H1 (cell line): ENCODE measurements around the gene SMOC2. TPM values are rescaled to one million over a fixed set of nuclear protein-coding genes. Genes with fewer than 3 reads are reported as not detected.

Source experiments
- CTCF ChIA-PET: fragments of 300-600 bp; sonication (Branson Sonifier 250); formaldehyde crosslinking; loops from one replicate; lab custom pipeline; 2021; ENCODE audit not compliant: partially characterized antibody; lab: Charles Lee
- POLR2A ChIA-PET: fragments of 300-600 bp; sonication (Branson Sonifier 250); formaldehyde crosslinking; loops from one replicate; lab custom pipeline; 2021; ENCODE audit warnings: inconsistent platforms; ENCODE audit not compliant: partially characterized antibody; lab: Charles Lee
- DNase-seq, 2 experiments: peaks; one replicate each; pipeline versions ENCODE4 v3.0.0 to v3.0.0-alpha.2; 2010 to 2022; ENCODE audit warnings: low spot score in 2 of 2, low read depth in 1 of 2, mixed read lengths in 1 of 2
- FAIRE-seq: peaks from 2 replicates; lab custom pipeline; 2011; peaks lifted over from hg19 to GRCh38; lab: Jason Lieb, UNC
- H2AFZ ChIP-seq: 2 replicates; pipeline ENCODE4 v1.8.1; 2012; ENCODE audit warnings: low read length, inconsistent platforms
- H2AK5ac ChIP-seq: 2 replicates; pipeline ENCODE4 v1.6.1; 2013; ENCODE audit warnings: low read depth, low read length
- H2BK120ac ChIP-seq: replicated peaks from 2 replicates; pipeline ENCODE3; 2013; ENCODE audit warnings: low read depth, low read length, inconsistent platforms
- H2BK12ac ChIP-seq: 2 replicates; pipeline ENCODE4 v1.6.1; 2013; ENCODE audit warnings: low read depth, low read length
- H2BK15ac ChIP-seq: 2 replicates; pipeline ENCODE4 v1.6.1; 2013; ENCODE audit warnings: low read length
- H2BK20ac ChIP-seq: 2 replicates; pipeline ENCODE4 v1.6.1; 2013; ENCODE audit warnings: low read length
- H2BK5ac ChIP-seq: 2 replicates; pipeline ENCODE4 v1.6.1; 2013; ENCODE audit warnings: low read depth, low read length
- H3K14ac ChIP-seq: 2 replicates; pipeline ENCODE4 v1.6.1; 2013; ENCODE audit warnings: inconsistent platforms; ENCODE audit not compliant: insufficient read length
- H3K18ac ChIP-seq: 2 replicates; pipeline ENCODE4 v1.6.1; 2013; ENCODE audit warnings: low read length; ENCODE audit errors: extremely low read depth
- H3K23ac ChIP-seq: 2 replicates; pipeline ENCODE4 v1.6.1; 2013; ENCODE audit warnings: inconsistent platforms; ENCODE audit not compliant: insufficient read length
- H3K23me2 ChIP-seq: 2 replicates; pipeline ENCODE4 v1.6.1; 2013; ENCODE audit warnings: low read depth, low read length
- H3K27ac ChIP-seq: 2 replicates; pipeline ENCODE4 v1.6.1; 2011; ENCODE audit warnings: low read depth, low read length, inconsistent platforms
- H3K27me3 ChIP-seq, 4 experiments: replicated peaks in 1 of 4; 1 replicate in 1 of 4; 2 replicates in 3 of 4; pipeline versions ENCODE4 v1.6.1 to v1.8.1; 2011 to 2013; ENCODE audit warnings: low read length in 3 of 4, mild to moderate bottlenecking in 3 of 4, inconsistent platforms in 2 of 4, mixed read lengths in 2 of 4, moderate library complexity in 1 of 4; ENCODE audit not compliant: control insufficient read depth in 3 of 4, insufficient read depth in 3 of 4; ENCODE audit errors: extremely low read depth in 1 of 4
- H3K36me3 ChIP-seq, 4 experiments: 2 replicates each; pipeline versions ENCODE4 v1.6.1 to v1.8.1; 2011 to 2013; ENCODE audit warnings: mild to moderate bottlenecking in 4 of 4, low read length in 3 of 4, moderate library complexity in 2 of 4, control low read depth in 1 of 4, inconsistent platforms in 1 of 4; ENCODE audit not compliant: insufficient read depth in 4 of 4, control insufficient read depth in 2 of 4
- H3K4ac ChIP-seq: replicated peaks from 2 replicates; pipeline ENCODE3; 2013; ENCODE audit warnings: low read length, low read depth, mixed read lengths, inconsistent platforms; ENCODE audit not compliant: insufficient read length
- H3K4me1 ChIP-seq, 4 experiments: replicated peaks in 1 of 4; 1 replicate in 1 of 4; 2 replicates in 3 of 4; pipeline versions ENCODE4 v1.6.1 to v1.8.1; 2011 to 2013; ENCODE audit warnings: low read length in 3 of 4, inconsistent platforms in 2 of 4, mixed read lengths in 1 of 4; ENCODE audit not compliant: insufficient read depth in 4 of 4, control insufficient read depth in 3 of 4
- H3K4me2 ChIP-seq, 2 experiments: 2 replicates each; pipeline versions ENCODE4 v1.6.1 to v1.8.1; 2011 to 2013; ENCODE audit warnings: low read depth in 2 of 2, low read length in 2 of 2, control low read depth in 1 of 2, inconsistent platforms in 1 of 2, mild to moderate bottlenecking in 1 of 2; ENCODE audit not compliant: insufficient read depth in 1 of 2
- H3K4me3 ChIP-seq, 4 experiments: fragments of 200-600, 300-600 bp in 1 of 4; sonication (generic), shearing (Covaris generic), sonication (Bioruptor Twin) in 1 of 4; 2 replicates each; pipeline versions ENCODE4 v1.5.1 to v1.8.1; 2011 to 2016; ENCODE audit warnings: low read length in 4 of 4, low read depth in 3 of 4, control low read depth in 2 of 4, inconsistent platforms in 2 of 4, mild to moderate bottlenecking in 2 of 4, mixed read lengths in 1 of 4, moderate library complexity in 1 of 4; ENCODE audit not compliant: insufficient read depth in 2 of 4; ENCODE audit errors: extremely low read depth in 1 of 4
- H3K56ac ChIP-seq: replicated peaks from 2 replicates; pipeline ENCODE3; 2013; ENCODE audit warnings: low read depth, mild to moderate bottlenecking, mixed read lengths, low read length, inconsistent platforms; ENCODE audit not compliant: insufficient read length
- H3K79me1 ChIP-seq: 2 replicates; pipeline ENCODE4 v1.6.1; 2013; ENCODE audit warnings: low read depth, low read length, control low read depth
- H3K79me2 ChIP-seq, 2 experiments: 2 replicates each; pipeline versions ENCODE4 v1.6.1 to v1.8.1; 2012 to 2013; ENCODE audit warnings: low read length in 2 of 2, mild to moderate bottlenecking in 2 of 2, inconsistent platforms in 1 of 2; ENCODE audit not compliant: insufficient read depth in 2 of 2, control insufficient read depth in 1 of 2
- H3K9ac ChIP-seq, 4 experiments: replicated peaks in 1 of 4; 1 replicate in 1 of 4; 2 replicates in 3 of 4; pipeline versions ENCODE4 v1.6.1 to v1.8.1; 2011 to 2013; ENCODE audit warnings: low read depth in 3 of 4, low read length in 3 of 4, control low read depth in 2 of 4, mild to moderate bottlenecking in 2 of 4, moderate library complexity in 2 of 4, inconsistent platforms in 1 of 4; ENCODE audit errors: extremely low read depth in 1 of 4
- H3K9me3 ChIP-seq, 2 experiments: 2 replicates each; pipeline versions ENCODE4 v1.6.1 to v1.8.1; 2012 to 2013; ENCODE audit warnings: mild to moderate bottlenecking in 2 of 2, moderate library complexity in 2 of 2, control low read depth in 1 of 2, inconsistent platforms in 1 of 2, low read depth in 1 of 2, low read length in 1 of 2, mixed read lengths in 1 of 2; ENCODE audit not compliant: insufficient read depth in 2 of 2
- H4K20me1 ChIP-seq, 2 experiments: replicated peaks in 1 of 2; 2 replicates each; pipeline versions ENCODE3 to v1.8.1; 2011 to 2013; ENCODE audit warnings: inconsistent platforms in 2 of 2, low read length in 2 of 2, mild to moderate bottlenecking in 1 of 2; ENCODE audit not compliant: insufficient read depth in 2 of 2, control insufficient read depth in 1 of 2
- H4K5ac ChIP-seq: 2 replicates; pipeline ENCODE4 v1.6.1; 2013; ENCODE audit warnings: low read length, low read depth, mixed read lengths, inconsistent platforms; ENCODE audit not compliant: insufficient read length
- H4K8ac ChIP-seq: 2 replicates; pipeline ENCODE4 v1.8.0; 2013; ENCODE audit warnings: mild to moderate bottlenecking, moderate library complexity, low read length, inconsistent platforms; ENCODE audit not compliant: insufficient read depth; ENCODE audit errors: extremely low read depth
- H4K91ac ChIP-seq: replicated peaks from 2 replicates; pipeline ENCODE3; 2013; ENCODE audit warnings: low read length, mixed read lengths, inconsistent platforms; ENCODE audit not compliant: insufficient read length
- MAX ChIP-seq: IDR thresholded peaks from 2 replicates; pipeline ENCODE4 v1.6.1; 2012; ENCODE audit warnings: inconsistent platforms
- USF2 ChIP-seq: IDR thresholded peaks from 2 replicates; pipeline ENCODE4 v1.6.1; 2011; ENCODE audit warnings: low read length, improper control_type of control experiment
- WGBS, 2 experiments: shearing (Covaris generic) in 1 of 2; methylation state at CpG; one replicate each; pipeline versions ENCODE4 v1.1.6 to v1.1.7; 2013 to 2015; ENCODE audit warnings: low lambda C conversion rate in 2 of 2, mixed read lengths in 2 of 2, inconsistent platforms in 1 of 2, low coverage in 1 of 2, missing lambda C conversion rate in 1 of 2; ENCODE audit not compliant: insufficient replicate concordance in 2 of 2, insufficient coverage in 1 of 2, insufficient read length in 1 of 2; ENCODE audit errors: extremely low coverage in 1 of 2, missing lambda C conversion rate in 1 of 2; 5-methylcytosine and 5-hydroxymethylcytosine counted together
- polyA plus RNA-seq, 7 experiments: library from polyadenylated mRNA; depleted of rRNA in 3 of 7; stranded (reverse) in 5 of 7; unstranded in 2 of 7; fragments of >200 nt in 5 of 7; fragments of 200-250 nt in 2 of 7; gene quantifications; 1 replicate in 5 of 7; 2 replicates in 1 of 7; 4 replicates in 1 of 7; pipeline versions ENCODE4 v1.2.1 to v1.2.3, GENCODE V29; 2011 to 2013; ENCODE audit warnings: missing spikeins in 2 of 7, mixed read lengths in 2 of 7
- total RNA-seq: library from RNA; stranded (reverse); fragmentation: NEBNext Ultra II Directional; extraction: Animal tissue kit (Norgen Biotek cat#: 25700); gene quantifications from 2 replicates; pipeline ENCODE4 v1.2.1, GENCODE V29; 2021

The SMOC2 gene
- total and polyA plus RNA-seq, 2 of the 8 experiments (the other 6 are each of a cell fraction or from before 2014, with no cell fraction given), result 7.7 to 8.5 TPM

GRCh38 chr6:168607272-168608112, 166.5 kb downstream of the SMOC2 start:
- H3K9me3 ChIP-seq, result peaks cover 2 to 4% of the 10 kb centered on the region in 2 experiments; a peak in 1 of 4 replicates
- H3K27me3 ChIP-seq, result no peaks in the 10 kb centered on the region
- no peak overlapping the region for H4K8ac ChIP-seq
- ChIA-PET POLR2A (interaction anchor here (0.6 kb wide), 1 partner anchor 736 kb away, joined by 3 read pairs; no protein-coding TSS in a partner anchor), CTCF (interaction anchor here (1.1 to 1.3 kb wide), 4 partner anchors 66 to 276 kb away, joined by 3 to 5 read pairs (median 4); no protein-coding TSS in a partner anchor)
- H3K4me3 ChIP-seq, result no peak overlapping the region
- no peak overlapping the region for H2BK20ac ChIP-seq
- FAIRE-seq (no peak), DNase-seq (peak in 1 of 2 experiments; percentile 45)
- H3K9ac ChIP-seq, result no peak overlapping the region
- no peak overlapping the region for H2BK120ac ChIP-seq
- no peak overlapping the region for H4K91ac ChIP-seq
- H3K79me2 ChIP-seq, result no peaks in the 10 kb centered on the region
- peak overlapping the region; percentile 4 to 28; a peak in 2 of 4 replicates for H3K4me2 ChIP-seq
- H3K36me3 ChIP-seq, result no peaks in the 10 kb centered on the region
- no peak overlapping the region for H3K4ac ChIP-seq
- peaks cover 4 to 7% (median 5%) of the 10 kb centered on the region in 4 experiments for H3K4me1 ChIP-seq
- WGBS, 2 experiments, result 78% methylated on average over 15 of the region's 15 CpGs; no CpG with 5 or more reads in 1 of the 2 experiments
- H4K20me1 ChIP-seq, result no peaks in the 10 kb centered on the region
- H3K27ac ChIP-seq, result no peak overlapping the region
- no peak overlapping the region for H3K18ac ChIP-seq
- no peak overlapping the region; the same call in 1 of the 2 replicates for H2AK5ac ChIP-seq
- H3K23me2 ChIP-seq, result no peaks in the 10 kb centered on the region
- peak overlapping the region; percentile 53; the same call in 1 of the 2 replicates for H2BK15ac ChIP-seq
- H4K5ac ChIP-seq, result no peak overlapping the region
- H2BK12ac ChIP-seq, result no peak overlapping the region; the same call in 1 of the 2 replicates
- no peak overlapping the region for H3K23ac ChIP-seq
- H2AFZ ChIP-seq, result no peak overlapping the region
- H2BK5ac ChIP-seq, result no peak overlapping the region
- TF ChIP-seq MAX (0 out of 2 replicates have a peak, but pooled peaks have one; percentile 11), USF2 (no peak)
- H3K56ac ChIP-seq, result no peak overlapping the region
- H3K79me1 ChIP-seq, result no peaks in the 10 kb centered on the region
- peak overlapping the region; percentile 49 for H3K14ac ChIP-seq
